ENCODE results near the gene DIAPH1.

Gene DIAPH1

DNA sequence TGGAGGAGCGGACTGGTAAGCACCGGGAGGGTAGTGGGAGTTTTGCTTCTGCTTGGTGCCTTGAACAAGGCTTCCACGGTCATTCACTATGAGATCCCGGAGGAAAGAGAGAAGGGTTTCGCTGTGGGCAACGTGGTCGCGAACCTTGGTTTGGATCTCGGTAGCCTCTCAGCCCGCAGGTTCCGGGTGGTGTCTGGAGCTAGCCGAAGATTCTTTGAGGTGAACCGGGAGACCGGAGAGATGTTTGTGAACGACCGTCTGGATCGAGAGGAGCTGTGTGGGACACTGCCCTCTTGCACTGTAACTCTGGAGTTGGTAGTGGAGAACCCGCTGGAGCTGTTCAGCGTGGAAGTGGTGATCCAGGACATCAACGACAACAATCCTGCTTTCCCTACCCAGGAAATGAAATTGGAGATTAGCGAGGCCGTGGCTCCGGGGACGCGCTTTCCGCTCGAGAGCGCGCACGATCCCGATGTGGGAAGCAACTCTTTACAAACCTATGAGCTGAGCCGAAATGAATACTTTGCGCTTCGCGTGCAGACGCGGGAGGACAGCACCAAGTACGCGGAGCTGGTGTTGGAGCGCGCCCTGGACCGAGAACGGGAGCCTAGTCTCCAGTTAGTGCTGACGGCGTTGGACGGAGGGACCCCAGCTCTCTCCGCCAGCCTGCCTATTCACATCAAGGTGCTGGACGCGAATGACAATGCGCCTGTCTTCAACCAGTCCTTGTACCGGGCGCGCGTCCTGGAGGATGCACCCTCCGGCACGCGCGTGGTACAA, 142.5 kb downstream of the DIAPH1 start:
- DNase-seq, result no peak

DNA sequence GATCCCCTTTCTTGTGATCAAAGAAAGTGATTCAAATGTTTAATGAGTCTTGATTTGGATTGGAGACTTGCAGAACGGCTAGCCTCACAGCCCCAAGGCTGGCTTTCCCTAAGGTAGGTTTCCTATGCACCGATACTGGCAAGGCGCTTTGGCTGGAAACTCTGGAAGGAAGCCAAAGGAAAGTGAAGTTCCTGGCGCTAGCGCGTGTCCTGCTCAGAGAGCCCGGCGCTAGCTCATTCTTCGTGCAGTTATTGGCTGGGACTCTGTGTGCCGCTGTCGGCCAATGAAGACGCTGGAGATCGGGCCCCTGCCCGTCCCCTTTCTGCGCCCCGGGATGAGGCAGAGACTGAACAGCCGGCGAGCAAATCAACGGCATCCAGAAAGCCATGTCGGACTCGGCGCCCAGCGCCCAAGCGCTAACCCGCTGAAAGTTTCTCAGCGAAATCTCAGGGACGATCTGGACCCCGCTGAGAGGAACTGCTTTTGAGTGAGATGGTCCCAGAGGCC, 143.1 kb downstream of the DIAPH1 start, which contains the start of gene PCDHGC3:
TSS of gene PCDHGC3 (plus strand) at position 342 of the 507 bp plus-strand sequence. CDS start at position 493, 151 bp downstream.
- DNase-seq, result peak; percentile 24

DNA sequence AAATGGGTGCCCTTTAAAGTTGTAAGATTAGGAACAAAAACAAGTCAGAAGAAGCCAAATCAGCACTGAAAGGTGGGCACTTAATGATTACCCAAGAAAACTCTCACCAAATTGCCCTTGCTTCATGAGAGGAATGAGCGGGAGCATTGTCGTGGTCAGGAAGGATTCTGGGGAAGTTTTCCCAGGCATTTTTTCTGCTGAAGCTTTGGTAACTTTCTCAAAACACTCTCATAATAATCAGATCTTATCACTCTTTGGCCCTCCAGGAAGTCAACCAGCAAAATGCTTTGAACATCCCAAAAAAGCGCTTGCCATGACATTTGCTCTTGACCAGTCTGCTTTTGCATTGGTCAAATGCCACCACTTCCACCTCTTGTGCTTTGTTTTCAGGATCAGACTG, 153.4 kb downstream of the DIAPH1 start:
- no peak for DNase-seq
